Naive thymus-derived CD4-positive, alpha-beta T cell (primary cell): ENCODE data around the gene CTDSP1. TPM values are rescaled to one million over a fixed set of nuclear protein-coding genes. Genes with fewer than 3 reads are reported as not detected.

Experiments
- ATAC-seq: fragments of 150-1000 bp; cut with Tn5 transposase; 2 replicates; pipeline ENCODE4 v1.10.0; 2021; ENCODE audit warnings: mild to moderate bottlenecking, moderate library complexity
- CTCF ChIA-PET: fragments of 350-600 bp; sonication (Branson Sonifier 250); formaldehyde crosslinking; loops from one replicate; lab custom pipeline; 2021; ENCODE audit warnings: antibody characterized with exemption; lab: Charles Lee
- POLR2A ChIA-PET: fragments of 350-600 bp; sonication (Branson Sonifier 250); formaldehyde crosslinking; loops from one replicate; lab custom pipeline; 2021; ENCODE audit warnings: antibody characterized with exemption, inconsistent platforms; lab: Charles Lee
- DNase-seq, 9 donors: peaks; one replicate each; pipeline versions ENCODE4 v3.0.0 to v3.0.0-alpha.2; 2020 to 2022; ENCODE audit warnings: mixed read lengths in 1 of 9
- H3K27ac ChIP-seq: one replicate; pipeline ENCODE4 v1.7.0; 2013; ENCODE audit warnings: mild to moderate bottlenecking, low read depth, low read length, moderate library complexity
- H3K27me3 ChIP-seq, 2 donors: one replicate each; pipeline ENCODE4 v1.7.0; 2013; ENCODE audit warnings: low read length in 2 of 2, mild to moderate bottlenecking in 2 of 2, moderate library complexity in 2 of 2; ENCODE audit not compliant: control insufficient read depth in 2 of 2, insufficient read depth in 2 of 2
- H3K36me3 ChIP-seq, 3 experiments: 1 replicate in 2 of 3; 2 replicates in 1 of 3; pipeline ENCODE4 v1.7.0; 2013; ENCODE audit warnings: low read length in 3 of 3, mild to moderate bottlenecking in 3 of 3, moderate library complexity in 1 of 3; ENCODE audit not compliant: insufficient read depth in 3 of 3, control insufficient read depth in 2 of 3
- H3K4me1 ChIP-seq, 2 donors: one replicate each; pipeline ENCODE4 v1.7.0; 2013; ENCODE audit warnings: low read length in 2 of 2, mild to moderate bottlenecking in 2 of 2, moderate library complexity in 1 of 2; ENCODE audit not compliant: control insufficient read depth in 2 of 2, insufficient read depth in 2 of 2
- H3K4me3 ChIP-seq: 2 replicates; pipeline ENCODE4 v1.7.0; 2013; ENCODE audit warnings: mild to moderate bottlenecking, low read length
- H3K9me3 ChIP-seq, 3 experiments: 1 replicate in 2 of 3; 2 replicates in 1 of 3; pipeline ENCODE4 v1.7.0; 2013; ENCODE audit warnings: low read length in 3 of 3; ENCODE audit not compliant: control insufficient read depth in 2 of 3
- H3K27ac Mint-ChIP-seq, 9 donors: one replicate each; pipeline ENCODE4 v1.8.0; 2020 to 2022; ENCODE audit warnings: mixed read lengths in 9 of 9, mild to moderate bottlenecking in 8 of 9, moderate library complexity in 5 of 9, inconsistent platforms in 2 of 9
- H3K27me3 Mint-ChIP-seq, 5 donors: one replicate each; pipeline ENCODE4 v1.8.0; 2021 to 2022; ENCODE audit warnings: mixed read lengths in 5 of 5, mild to moderate bottlenecking in 1 of 5
- H3K36me3 Mint-ChIP-seq, 5 donors: one replicate each; pipeline ENCODE4 v1.8.0; 2020 to 2022; ENCODE audit warnings: mixed read lengths in 5 of 5, mild to moderate bottlenecking in 3 of 5, inconsistent platforms in 1 of 5
- H3K4me1 Mint-ChIP-seq, 7 donors: one replicate each; pipeline ENCODE4 v1.8.0; 2020 to 2022; ENCODE audit warnings: mixed read lengths in 7 of 7, mild to moderate bottlenecking in 3 of 7, inconsistent platforms in 1 of 7
- H3K4me3 Mint-ChIP-seq, 10 donors: one replicate each; pipeline ENCODE4 v1.8.0; 2020 to 2022; ENCODE audit warnings: mild to moderate bottlenecking in 10 of 10, mixed read lengths in 10 of 10, moderate library complexity in 6 of 10, inconsistent platforms in 2 of 10
- H3K9me3 Mint-ChIP-seq, 11 donors: one replicate each; pipeline ENCODE4 v1.8.0; 2020 to 2022; ENCODE audit warnings: mixed read lengths in 11 of 11, mild to moderate bottlenecking in 4 of 11, inconsistent platforms in 1 of 11, moderate library complexity in 1 of 11
- intact Hi-C, 2 donors: fragments of 100-400 bp; cut with micrococcal nuclease; formaldehyde crosslinking; loops; one replicate each; pipeline ENCODE4 v1.15.1; 2023
- polyA plus RNA-seq, 2 donors: library from polyadenylated mRNA; unstranded; fragments of 300-500 nt; fragmentation: Illumina TruSeq; gene quantifications; one replicate each; pipeline ENCODE4 v1.2.3, GENCODE V29; 2021
- total RNA-seq, 6 experiments: library from RNA in 5 of 6; stranded (reverse) in 5 of 6; gene quantifications; 1 replicate in 5 of 6; 2 replicates in 1 of 6; pipeline ENCODE4 v1.2.3 and lab custom pipeline; 2021 to 2026

Gene CTDSP1
- total and polyA plus RNA-seq, 7 experiments from 2014 or later, result 22.5 to 219 (median 148) TPM

GRCh38 chr2:218362606-218363005, 37.1 kb upstream of the CTDSP1 start:
- H3K36me3 Mint-ChIP-seq, result no peaks in the 10 kb centered on the region
- Histone ChIP-seq H3K9me3 (no peaks in the 10 kb centered on the region), H3K4me3 (no peak overlapping the region), H3K4me1 (no peaks in the 10 kb centered on the region), H3K36me3 (no peaks in the 10 kb centered on the region), H3K27ac (no peak overlapping the region), H3K27me3 (no peaks in the 10 kb centered on the region)
- peaks cover 0 to 18% (median 9%) of the 10 kb centered on the region in 7 donors for H3K4me1 Mint-ChIP-seq
- intact Hi-C loops, result no loop called here
- no peak for DNase-seq
- peak overlapping the region in 2 of 9 donors; percentile 23 to 76 for H3K27ac Mint-ChIP-seq
- no peak overlapping the region for H3K4me3 Mint-ChIP-seq
- no peak for ATAC-seq
- POLR2A ChIA-PET, result interaction anchor here (0.5 to 1.4 kb wide), 5 partner anchors 29 to 64 kb away, joined by 3 to 6 read pairs (median 4); no protein-coding TSS in a partner anchor
- CTCF ChIA-PET, result interaction anchor here (1.2 kb wide), 1 partner anchor 30 kb away, joined by 4 read pairs; no protein-coding TSS in a partner anchor
- H3K9me3 Mint-ChIP-seq, result peaks cover 0 to 3% (median 0%) of the 10 kb centered on the region in 11 donors
- peaks cover 0 to 14% (median 0%) of the 10 kb centered on the region in 5 donors for H3K27me3 Mint-ChIP-seq

- Mint-ChIP-seq H3K4me3 (no peak overlapping the region), H3K9me3 (peaks cover 0 to 3% (median 0%) of the 10 kb centered on the region in 11 donors), H3K27ac (peak overlapping the region in 1 of 9 donors; percentile 24), H3K4me1 (peaks cover 0 to 28% (median 13%) of the 10 kb centered on the region in 7 donors), H3K27me3 (peaks cover 0 to 18% (median 0%) of the 10 kb centered on the region in 5 donors), H3K36me3 (peaks cover 0 to 2% (median 0%) of the 10 kb centered on the region in 5 donors)
- ATAC-seq, result no peak
- DNase-seq, result no peak
- H3K27me3 ChIP-seq, result no peaks in the 10 kb centered on the region
- H3K27ac ChIP-seq, result no peak overlapping the region
- H3K4me3 ChIP-seq, result no peak overlapping the region
- H3K36me3 ChIP-seq, result no peaks in the 10 kb centered on the region
- H3K9me3 ChIP-seq, result no peaks in the 10 kb centered on the region
- H3K4me1 ChIP-seq, result peaks cover 0 to 9% of the 10 kb centered on the region in 2 donors
- intact Hi-C loops, result no loop called here
- ChIA-PET CTCF (interaction anchor here (0.8 to 1.4 kb wide), 3 partner anchors 43 to 64 kb away, joined by 3 to 6 read pairs (median 6); no protein-coding TSS in a partner anchor), POLR2A (interaction anchor here (1.2 kb wide), 1 partner anchor 30 kb away, joined by 6 read pairs; no protein-coding TSS in a partner anchor)
Measured at GRCh38 chr2:218363736-218364135, 35.9 kb upstream of the CTDSP1 start.

DNA sequence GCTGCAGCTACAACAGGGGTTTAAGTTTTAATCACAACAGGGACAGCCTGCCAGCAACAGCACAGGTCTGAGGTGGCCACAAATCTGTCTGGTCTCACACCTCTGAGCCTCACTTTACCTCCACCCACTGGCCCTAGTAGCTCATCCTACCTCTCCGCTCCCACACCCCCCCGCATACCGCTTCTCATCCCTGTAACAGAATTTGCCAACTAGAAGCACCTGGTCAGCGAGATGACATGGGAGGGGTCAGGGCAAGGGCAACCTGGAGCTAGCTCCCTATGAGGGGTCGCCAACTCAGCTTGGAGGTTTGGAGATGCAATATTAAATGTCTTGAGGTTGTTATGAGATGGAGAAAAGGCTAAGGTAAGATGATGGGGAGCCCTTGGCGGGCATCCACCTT, 35.5 kb upstream of the CTDSP1 start:
- intact Hi-C loops, result no loop called here
- CTCF ChIA-PET, result interaction anchor here (0.7 to 1.4 kb wide), 3 partner anchors 62 to 91 kb away, joined by 3 to 6 read pairs (median 3); no protein-coding TSS in a partner anchor
- DNase-seq (no peak), ATAC-seq (no peak)
- Mint-ChIP-seq H3K4me1 (peaks cover 0 to 32% (median 17%) of the 10 kb centered on the region in 7 donors), H3K4me3 (no peak overlapping the region), H3K36me3 (peaks cover 0 to 2% (median 0%) of the 10 kb centered on the region in 5 donors), H3K27ac (peak overlapping the region in 2 of 9 donors; percentile 8 to 24), H3K9me3 (peaks cover 0 to 3% (median 0%) of the 10 kb centered on the region in 11 donors), H3K27me3 (peaks cover 0 to 23% (median 0%) of the 10 kb centered on the region in 5 donors)
- Histone ChIP-seq H3K27me3 (no peaks in the 10 kb centered on the region), H3K36me3 (no peaks in the 10 kb centered on the region), H3K4me1 (peaks cover 0 to 13% of the 10 kb centered on the region in 2 donors), H3K4me3 (no peak overlapping the region), H3K27ac (no peak overlapping the region), H3K9me3 (no peaks in the 10 kb centered on the region)
- POLR2A ChIA-PET, result interaction anchor here (0.7 kb wide), 1 partner anchor 94 kb away, joined by 3 read pairs; the partner anchor contains the start of gene PNKD

DNA sequence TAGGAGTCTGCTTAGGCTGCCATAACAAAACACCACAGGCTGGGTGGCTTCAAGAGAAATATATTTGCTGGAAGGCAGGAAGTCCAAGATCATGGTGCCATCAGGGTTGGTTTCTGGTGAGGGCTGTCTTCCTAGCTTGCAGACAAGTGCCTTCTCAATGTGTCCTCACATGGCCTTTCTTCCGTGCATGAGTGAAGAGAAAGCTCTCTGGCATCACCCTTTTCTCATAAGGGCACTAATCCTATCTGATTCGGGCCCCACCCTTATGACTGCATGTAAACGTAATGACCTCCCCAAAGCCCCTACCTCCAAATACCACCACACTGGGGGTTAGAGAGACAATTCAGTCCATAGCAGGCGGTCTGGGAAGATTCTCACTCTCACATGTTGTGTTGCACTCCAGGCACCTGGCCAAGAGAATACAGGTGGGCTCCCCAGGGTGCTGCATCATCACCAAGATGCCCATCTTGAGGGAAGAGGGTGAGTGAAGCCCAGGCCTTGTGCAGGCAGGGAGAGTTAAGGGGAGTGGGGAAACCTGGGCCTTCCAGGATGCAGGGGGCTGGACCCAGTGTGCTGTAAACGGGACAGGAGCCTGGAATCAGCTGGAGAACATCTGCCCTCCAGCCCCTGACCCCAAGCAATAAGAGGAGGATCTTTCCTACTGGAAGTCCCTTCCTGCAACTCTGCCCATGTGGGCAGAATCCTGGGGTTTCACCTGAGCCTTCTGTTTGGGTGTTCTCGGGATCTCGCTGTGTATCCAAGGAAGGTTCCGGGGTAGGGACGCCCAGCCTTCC, 32.9 kb upstream of the CTDSP1 start:
- intact Hi-C loops, result loop anchor here (1.0 to 2.0 kb wide), 4 partner anchors 29 to 97 kb away; partner anchors contain the start of genes AAMP (in 1 of the 2), PNKD (in 1 of the 2) and TMBIM1 (in 1 of the 2)

DNA sequence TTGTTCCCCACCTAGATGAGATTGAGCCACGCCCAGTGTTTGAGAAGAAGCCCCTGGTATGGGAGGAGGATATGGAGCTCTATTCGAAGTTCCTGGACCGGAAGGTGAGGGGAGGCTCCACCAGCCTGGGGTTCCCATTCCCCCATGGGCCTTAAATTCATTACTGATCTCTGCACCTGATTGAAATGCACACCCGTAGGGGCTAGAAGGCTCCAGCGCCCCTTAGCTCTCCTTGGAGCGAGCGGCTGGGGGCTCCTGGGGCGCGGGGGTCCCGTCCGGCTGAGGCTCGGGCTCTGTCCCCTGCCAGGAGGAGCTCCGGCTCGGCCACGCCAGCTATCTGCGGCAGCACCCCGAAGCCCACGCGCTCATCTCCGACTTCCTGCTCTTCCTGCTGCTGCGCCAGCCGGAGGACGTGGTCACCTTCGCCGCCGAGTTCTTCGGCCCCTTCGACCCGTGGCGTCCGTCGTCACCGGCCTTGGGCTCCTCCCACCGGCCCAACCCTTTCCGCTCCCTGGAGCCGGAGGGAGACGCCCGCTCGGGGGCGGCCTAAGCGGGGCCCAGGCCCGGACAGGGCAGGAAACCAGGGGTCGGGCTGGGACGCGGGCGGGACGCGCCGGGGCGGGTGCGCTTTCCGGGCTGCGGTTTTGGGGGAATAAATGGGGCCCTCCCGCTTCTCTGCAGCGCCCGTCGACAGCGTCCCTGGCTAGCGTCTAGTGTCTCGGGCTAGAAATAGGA, 32.1 kb upstream of the CTDSP1 start:
- POLR2A ChIA-PET, result interaction anchor here (0.7 to 1.7 kb wide), 11 partner anchors 9 to 98 kb away, joined by 3 to 14 read pairs (median 3); partner anchors contain the start of genes AAMP, CATIP, CTDSP1 and PNKD
- ATAC-seq (peak; percentile 89), DNase-seq (peak; percentile 55 to 79 (median 62))
- Mint-ChIP-seq H3K27ac (peak overlapping the region; percentile 14 to 94 (median 89)), H3K27me3 (peaks cover 0 to 33% (median 0%) of the 10 kb centered on the region in 5 donors), H3K4me1 (peaks cover 11 to 51% (median 31%) of the 10 kb centered on the region in 7 donors), H3K36me3 (peaks cover 0 to 2% (median 0%) of the 10 kb centered on the region in 5 donors), H3K4me3 (peak overlapping the region; percentile 75 to 87 (median 82)), H3K9me3 (peaks cover 0 to 3% (median 0%) of the 10 kb centered on the region in 11 donors)
- no peaks in the 10 kb centered on the region for H3K9me3 ChIP-seq
- peak overlapping the region; percentile 72 for H3K27ac ChIP-seq
- peak overlapping the region; percentile 74 for H3K4me3 ChIP-seq
- peaks cover 0 to 17% of the 10 kb centered on the region in 2 donors for H3K4me1 ChIP-seq
- CTCF ChIA-PET, result interaction anchor here (0.6 to 1.4 kb wide), 5 partner anchors 11 to 201 kb away, joined by 3 to 10 read pairs (median 4); partner anchors contain the start of genes CATIP and CXCR1
- intact Hi-C loops, result loop anchor here (1.0 to 2.0 kb wide), 4 partner anchors 29 to 97 kb away; partner anchors contain the start of genes AAMP (in 1 of the 2), PNKD (in 1 of the 2) and TMBIM1 (in 1 of the 2)
- H3K27me3 ChIP-seq, result no peaks in the 10 kb centered on the region
- H3K36me3 ChIP-seq, result no peaks in the 10 kb centered on the region

More for the DNA sequence above, 32.9 kb upstream of the CTDSP1 start:
- H3K4me1 Mint-ChIP-seq, result peaks cover 11 to 51% (median 31%) of the 10 kb centered on the region in 7 donors
- no peaks in the 10 kb centered on the region for H3K9me3 ChIP-seq
- H3K4me1 ChIP-seq, result peaks cover 0 to 17% of the 10 kb centered on the region in 2 donors
- POLR2A ChIA-PET, result interaction anchor here (0.7 to 1.7 kb wide), 12 partner anchors 9 to 97 kb away, joined by 3 to 14 read pairs (median 3); partner anchors contain the start of genes AAMP, CATIP, CTDSP1 and PNKD
- peak overlapping the region; percentile 14 to 94 (median 83) for H3K27ac Mint-ChIP-seq
- peaks cover 0 to 33% (median 0%) of the 10 kb centered on the region in 5 donors for H3K27me3 Mint-ChIP-seq
- peak overlapping the region; percentile 66 to 87 (median 82) for H3K4me3 Mint-ChIP-seq
- no peak for ATAC-seq
- H3K4me3 ChIP-seq, result peak overlapping the region; percentile 74
- DNase-seq, result no peak
- peaks cover 0 to 2% (median 0%) of the 10 kb centered on the region in 5 donors for H3K36me3 Mint-ChIP-seq
- H3K9me3 Mint-ChIP-seq, result peaks cover 0 to 3% (median 0%) of the 10 kb centered on the region in 11 donors
- CTCF ChIA-PET, result interaction anchor here (0.7 to 1.4 kb wide), 4 partner anchors 10 to 200 kb away, joined by 3 to 10 read pairs (median 4); partner anchors contain the start of genes CATIP and CXCR1
- H3K27ac ChIP-seq, result peak overlapping the region; percentile 72
- H3K27me3 ChIP-seq, result no peaks in the 10 kb centered on the region
- no peaks in the 10 kb centered on the region for H3K36me3 ChIP-seq
